ENCODE results near the gene HIGD1A.

The HIGD1A gene

GRCh38 chr3:42829628-42830436 lies 25.5 kb upstream of the HIGD1A start:
- Histone ChIP-seq H3K4me3 (no peak overlapping the region), H3K4me2 (no peak overlapping the region), H3K4me1 (peaks cover 8% of the 10 kb centered on the region), H3K36me3 (no peaks in the 10 kb centered on the region), H3K9me3 (no peaks in the 10 kb centered on the region), H3K27ac (no peak overlapping the region), H3K9ac (no peak overlapping the region), H4K20me1 (no peaks in the 10 kb centered on the region), H3K27me3 (no peaks in the 10 kb centered on the region)
- no peak for TF ChIP-seq Cebpa-rat (IDR thresholded peaks at IDR 0.05)

GRCh38 chr3:42829083-42829627 lies 24.9 kb upstream of the HIGD1A start:
- Histone ChIP-seq H4K20me1 (no peaks in the 10 kb centered on the region), H3K9me3 (no peaks in the 10 kb centered on the region), H3K9ac (no peak overlapping the region), H3K27ac (no peak overlapping the region), H3K4me1 (peaks cover 8% of the 10 kb centered on the region), H3K4me2 (no peak overlapping the region), H3K4me3 (no peak overlapping the region), H3K36me3 (no peaks in the 10 kb centered on the region), H3K27me3 (no peaks in the 10 kb centered on the region)
- TF ChIP-seq Cebpa-rat (IDR thresholded peaks at IDR 0.05): no peak

DNA sequence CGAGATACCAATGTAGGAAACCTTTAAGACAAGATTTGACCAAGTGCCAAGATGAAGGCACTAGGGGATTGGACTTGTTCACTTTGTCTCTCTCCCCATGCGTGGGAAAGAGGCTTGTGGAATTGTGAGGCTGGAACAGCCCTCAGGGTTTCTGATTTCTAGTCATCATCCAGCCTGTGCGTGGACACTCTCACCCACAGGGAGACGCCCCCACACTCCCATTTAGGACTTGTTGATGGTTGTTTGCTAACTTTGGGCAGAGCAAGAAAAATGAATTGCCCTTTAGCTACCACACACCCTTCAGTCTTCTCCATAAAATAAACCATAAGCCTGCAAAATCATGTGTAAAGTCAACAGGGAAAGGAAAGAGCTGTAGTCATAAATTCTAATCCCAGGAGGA lies 23.4 kb upstream of the HIGD1A start:
- H3K4me1 ChIP-seq: peaks cover 8% of the 10 kb centered on the region
- H4K20me1 ChIP-seq: no peaks in the 10 kb centered on the region
- H3K9me3 ChIP-seq: no peaks in the 10 kb centered on the region
- H3K9ac ChIP-seq: no peak overlapping the region
- TF ChIP-seq Cebpa-rat (IDR thresholded peaks at IDR 0.05): no peak
- no peaks in the 10 kb centered on the region for H3K36me3 ChIP-seq
- no peak overlapping the region for H3K27ac ChIP-seq
- no peak overlapping the region for H3K4me3 ChIP-seq
- no peaks in the 10 kb centered on the region for H3K27me3 ChIP-seq
- H3K4me2 ChIP-seq: no peak overlapping the region

DNA sequence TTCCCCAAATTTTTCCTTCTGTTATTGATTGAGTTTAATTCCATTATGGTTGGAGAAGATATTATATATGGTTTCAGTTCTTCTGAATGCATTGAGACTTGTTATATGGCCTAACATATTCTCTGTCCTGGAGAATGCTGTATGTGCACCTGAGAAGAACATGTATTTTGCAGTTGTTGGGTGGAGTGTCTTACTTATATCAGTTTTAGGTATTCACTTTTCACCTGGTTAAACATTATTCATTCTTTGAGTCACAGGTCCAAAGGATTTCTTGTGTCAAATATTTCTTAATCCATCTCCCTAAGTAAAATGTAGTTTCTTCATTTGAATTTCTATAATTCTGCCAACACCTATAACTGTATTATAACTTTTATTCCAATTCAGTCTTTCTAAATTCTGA lies 22.7 kb upstream of the HIGD1A start:
- Histone ChIP-seq H3K36me3 (no peaks in the 10 kb centered on the region), H4K20me1 (no peaks in the 10 kb centered on the region), H3K4me1 (peaks cover 8% of the 10 kb centered on the region), H3K9me3 (no peaks in the 10 kb centered on the region), H3K4me2 (no peak overlapping the region), H3K27ac (no peak overlapping the region), H3K4me3 (no peak overlapping the region), H3K27me3 (no peaks in the 10 kb centered on the region), H3K9ac (no peak overlapping the region)
- no peak for TF ChIP-seq Cebpa-rat (IDR thresholded peaks at IDR 0.05)

- no peaks in the 10 kb centered on the region for H3K36me3 ChIP-seq
- H3K27me3 ChIP-seq: no peaks in the 10 kb centered on the region
- no peak overlapping the region for H3K9ac ChIP-seq
- H3K4me2 ChIP-seq: no peak overlapping the region
- no peak overlapping the region for H3K27ac ChIP-seq
- no peaks in the 10 kb centered on the region for H4K20me1 ChIP-seq
- H3K4me3 ChIP-seq: no peak overlapping the region
- no peak for TF ChIP-seq Cebpa-rat (IDR thresholded peaks at IDR 0.05)
- H3K9me3 ChIP-seq: no peaks in the 10 kb centered on the region
- H3K4me1 ChIP-seq: peaks cover 7% of the 10 kb centered on the region
Measured at GRCh38 chr3:42826141-42826540, 21.9 kb upstream of the HIGD1A start.

DNA sequence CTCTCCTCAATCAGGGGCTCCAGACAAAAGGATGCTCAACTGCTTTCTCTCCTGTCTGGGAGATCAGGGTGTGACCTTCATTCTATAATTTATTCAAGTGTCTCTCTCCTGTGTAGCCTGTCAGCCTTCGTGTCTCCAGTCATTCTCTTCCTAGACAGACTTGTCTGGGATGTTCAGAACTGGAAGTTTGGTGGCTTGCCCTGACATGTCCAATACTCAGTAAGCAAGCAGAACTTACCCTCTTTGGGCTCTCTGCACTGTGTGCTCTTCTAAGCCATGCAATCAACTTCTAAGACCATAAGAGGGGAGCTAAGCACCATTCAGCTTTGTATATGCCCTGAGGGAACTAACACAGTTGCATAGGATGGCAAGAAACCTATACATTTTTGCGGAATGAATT lies 19.1 kb upstream of the HIGD1A start:
- H3K9me3 ChIP-seq: no peaks in the 10 kb centered on the region
- no peak overlapping the region for H3K9ac ChIP-seq
- H3K4me2 ChIP-seq: no peak overlapping the region
- H3K36me3 ChIP-seq: no peaks in the 10 kb centered on the region
- no peaks in the 10 kb centered on the region for H3K27me3 ChIP-seq
- H4K20me1 ChIP-seq: no peaks in the 10 kb centered on the region
- no peak for TF ChIP-seq Cebpa-rat (IDR thresholded peaks at IDR 0.05)
- no peaks in the 10 kb centered on the region for H3K4me1 ChIP-seq
- no peak overlapping the region; the same call in 1 of the 2 replicates for H3K27ac ChIP-seq
- no peak overlapping the region for H3K4me3 ChIP-seq

DNA sequence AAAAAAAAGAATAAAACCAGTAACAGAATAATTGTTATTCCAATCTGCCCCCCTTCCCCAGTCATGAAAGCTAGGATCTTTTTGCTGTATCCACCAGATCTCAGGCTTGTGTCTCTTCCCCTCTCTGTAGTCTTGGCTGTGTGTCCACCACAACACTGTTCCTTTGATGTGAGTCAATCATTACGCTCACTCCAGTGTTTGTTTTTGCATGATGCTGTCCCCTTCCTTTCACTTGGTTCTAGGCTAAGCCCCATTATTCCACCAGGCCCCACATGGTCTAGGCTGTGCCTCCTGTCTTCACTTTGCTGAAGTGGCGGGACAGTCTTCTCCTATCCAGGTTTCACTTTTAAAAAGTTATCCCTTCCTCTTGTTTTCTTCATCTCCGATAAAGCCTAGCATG lies 18.5 kb upstream of the HIGD1A start:
- H3K36me3 ChIP-seq: no peaks in the 10 kb centered on the region
- no peak overlapping the region for H3K4me3 ChIP-seq
- TF ChIP-seq Cebpa-rat (IDR thresholded peaks at IDR 0.05): no peak
- H3K4me2 ChIP-seq: no peak overlapping the region
- no peaks in the 10 kb centered on the region for H3K27me3 ChIP-seq
- H3K9ac ChIP-seq: no peak overlapping the region
- no peaks in the 10 kb centered on the region for H3K4me1 ChIP-seq
- H3K27ac ChIP-seq: no peak overlapping the region; the same call in 1 of the 2 replicates
- no peaks in the 10 kb centered on the region for H4K20me1 ChIP-seq
- H3K9me3 ChIP-seq: no peaks in the 10 kb centered on the region

DNA sequence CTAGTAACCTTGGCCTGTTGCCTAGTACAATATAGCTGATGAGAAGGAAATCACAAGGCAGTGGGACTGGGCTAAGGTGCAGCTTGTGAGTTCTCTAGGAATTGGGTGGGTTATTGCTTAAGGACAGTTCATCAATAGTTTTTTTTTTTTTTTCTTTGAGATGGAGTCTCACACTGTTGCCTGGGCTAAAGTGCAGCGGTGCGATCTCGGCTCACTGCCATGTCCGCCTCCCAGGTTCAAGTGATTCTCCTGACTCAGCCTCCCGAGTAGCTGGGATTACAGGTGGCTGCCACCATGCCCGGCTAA lies 16.4 kb upstream of the HIGD1A start:
- H3K4me3 ChIP-seq: no peak overlapping the region
- H3K4me1 ChIP-seq: no peaks in the 10 kb centered on the region
- H3K4me2 ChIP-seq: no peak overlapping the region
- H3K9me3 ChIP-seq: no peaks in the 10 kb centered on the region
- H3K9ac ChIP-seq: no peak overlapping the region
- H3K36me3 ChIP-seq: no peaks in the 10 kb centered on the region
- no peaks in the 10 kb centered on the region for H3K27me3 ChIP-seq
- no peak for TF ChIP-seq Cebpa-rat (IDR thresholded peaks at IDR 0.05)
- no peak overlapping the region for H3K27ac ChIP-seq
- H4K20me1 ChIP-seq: no peaks in the 10 kb centered on the region

GRCh38 chr3:42819351-42819965 lies 15.2 kb upstream of the HIGD1A start:
- Histone ChIP-seq H3K4me3 (no peak overlapping the region), H4K20me1 (no peaks in the 10 kb centered on the region), H3K9ac (no peak overlapping the region), H3K36me3 (no peaks in the 10 kb centered on the region), H3K4me1 (no peaks in the 10 kb centered on the region), H3K27ac (no peak overlapping the region), H3K4me2 (no peak overlapping the region), H3K9me3 (no peaks in the 10 kb centered on the region), H3K27me3 (no peaks in the 10 kb centered on the region)
- TF ChIP-seq Cebpa-rat (IDR thresholded peaks at IDR 0.05): no peak

DNA sequence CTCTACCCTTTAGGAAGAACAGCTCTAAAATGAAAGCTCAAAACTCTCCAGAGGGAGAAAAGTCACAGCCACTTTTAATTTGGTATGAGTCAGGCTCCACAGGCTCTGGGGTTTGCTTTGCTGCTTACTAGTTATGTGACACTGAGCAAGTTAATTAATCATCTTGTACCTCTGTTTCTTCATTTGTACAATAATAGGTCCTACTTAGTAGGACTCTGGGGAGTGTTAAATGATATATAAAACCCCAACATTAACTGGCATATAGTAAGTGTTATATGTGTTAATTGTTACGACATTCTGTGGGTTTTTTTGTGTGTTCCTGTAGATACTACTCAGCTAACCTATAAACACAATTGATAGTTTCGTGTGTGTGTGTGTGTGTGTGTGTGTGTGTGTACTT lies 11.5 kb upstream of the HIGD1A start:
- no peak overlapping the region for H3K4me2 ChIP-seq
- no peak overlapping the region for H3K27ac ChIP-seq
- TF ChIP-seq Cebpa-rat (IDR thresholded peaks at IDR 0.05): no peak
- H3K36me3 ChIP-seq: no peaks in the 10 kb centered on the region
- H3K4me1 ChIP-seq: no peaks in the 10 kb centered on the region
- no peaks in the 10 kb centered on the region for H3K27me3 ChIP-seq
- no peak overlapping the region for H3K9ac ChIP-seq
- no peak overlapping the region for H3K4me3 ChIP-seq
- no peaks in the 10 kb centered on the region for H3K9me3 ChIP-seq
- no peaks in the 10 kb centered on the region for H4K20me1 ChIP-seq

Data from BLaER1 (cell line).